HCT116 (cell line): ENCODE measurements around the gene FGF18. TPM values are rescaled to one million over a fixed set of nuclear protein-coding genes. Genes with fewer than 3 reads are reported as not detected.

Experiments
- ATAC-seq: fragments of 200-7000 bp; cut with Tn5 transposase; 2 replicates; pipeline ENCODE4 v1.9.1; 2020; ENCODE audit warnings: mild to moderate bottlenecking, moderate library complexity
- BruUV-seq: library from RNA; stranded (reverse); fragments of 400-500 nt; replicated peaks from 2 replicates; lab custom pipeline; 2021; lab: Mats Ljungman, UMichigan
- CTCF ChIA-PET: fragments of 300-600 bp; sonication (Branson Sonifier 250); formaldehyde crosslinking; loops from one replicate; lab custom pipeline; 2021; ENCODE audit warnings: antibody characterized with exemption; lab: Charles Lee
- POLR2A ChIA-PET: fragments of 300-600, 350-600 bp; sonication (Branson Sonifier 250); formaldehyde crosslinking; loops from one replicate; lab custom pipeline; 2021; ENCODE audit warnings: antibody characterized with exemption; lab: Charles Lee
- RAD21 ChIA-PET, 2 experiments: fragments of 300-600 bp; sonication (Branson Sonifier 250); formaldehyde crosslinking; loops; one replicate each; lab custom pipeline; 2023; ENCODE audit warnings: low total read pairs in 2 of 2; ENCODE audit not compliant: uncharacterized antibody in 2 of 2, unreplicated experiment in 2 of 2, low non-redundant PET in 1 of 2; lab: Charles Lee
- DNase-seq: peaks from one replicate; pipeline ENCODE4 v3.0.0-alpha.2; 2010; ENCODE audit warnings: low read depth, low spot score
- H2AFZ ChIP-seq: fragments of 200-600 bp; shearing (Covaris generic), sonication (generic); 2 replicates; pipeline ENCODE4 v1.6.1; 2017; ENCODE audit warnings: low read depth, mixed run types, mixed read lengths, antibody characterized with exemption, low read length; ENCODE audit not compliant: poor library complexity, severe bottlenecking
- H3K27ac ChIP-seq: 2 replicates; pipeline ENCODE4 v1.5.1; 2012; ENCODE audit warnings: low read depth, low read length
- H3K27me3 ChIP-seq: fragments of 200-600 bp; sonication (generic); 2 replicates; pipeline ENCODE4 v1.6.1; 2016; ENCODE audit warnings: mixed run types, low read length, mixed read lengths; ENCODE audit not compliant: insufficient read depth
- H3K36me3 ChIP-seq, 2 experiments: fragments of 200-500 bp in 1 of 2; fragments of 200-600 bp in 1 of 2; sonication (Bioruptor generic) in 1 of 2; sonication (generic) in 1 of 2; 2 replicates each; pipeline versions ENCODE4 v1.5.1 to v1.6.1; 2014 to 2016; ENCODE audit warnings: low read length in 2 of 2, inconsistent platforms in 1 of 2, mixed read lengths in 1 of 2, mixed run types in 1 of 2; ENCODE audit not compliant: insufficient read depth in 2 of 2, control insufficient read depth in 1 of 2
- H3K4me1 ChIP-seq, 2 experiments: fragments of 200-600 bp in 1 of 2; sonication (generic) in 1 of 2; 2 replicates each; pipeline versions ENCODE4 v1.5.1 to v1.6.1; 2012 to 2017; ENCODE audit warnings: low read length in 2 of 2, inconsistent platforms in 1 of 2, mild to moderate bottlenecking in 1 of 2, mixed read lengths in 1 of 2, mixed run types in 1 of 2, moderate library complexity in 1 of 2; ENCODE audit not compliant: insufficient read depth in 2 of 2, control insufficient read depth in 1 of 2
- H3K4me2 ChIP-seq: fragments of 200-600 bp; sonication (generic); 2 replicates; pipeline ENCODE4 v1.6.1; 2017; ENCODE audit warnings: mixed run types, low read length, mixed read lengths
- H3K4me3 ChIP-seq, 2 experiments: fragments of 200-600 bp in 1 of 2; sonication (generic) in 1 of 2; replicated peaks in 1 of 2; 2 replicates each; pipeline ENCODE4 v1.5.1; 2011 to 2016; ENCODE audit warnings: low read length in 2 of 2, control low read depth in 1 of 2, low read depth in 1 of 2, mild to moderate bottlenecking in 1 of 2, mixed read lengths in 1 of 2, mixed run types in 1 of 2
- H3K79me2 ChIP-seq: fragments of 200-600 bp; sonication (generic); 2 replicates; pipeline ENCODE4 v1.6.1; 2017; ENCODE audit warnings: mild to moderate bottlenecking, mixed run types, low read length, moderate library complexity, mixed read lengths; ENCODE audit not compliant: insufficient read depth
- H3K9ac ChIP-seq: fragments of 200-600 bp; sonication (generic); 2 replicates; pipeline ENCODE4 v1.6.1; 2016; ENCODE audit warnings: low read length, mixed read lengths
- H3K9me2 ChIP-seq: fragments of 200-600 bp; sonication (generic), shearing (Covaris generic); 2 replicates; pipeline ENCODE4 v1.6.1; 2017; ENCODE audit warnings: mixed run types, mild to moderate bottlenecking, moderate library complexity; ENCODE audit not compliant: insufficient read depth
- H3K9me3 ChIP-seq, 2 experiments: fragments of 200-500 bp in 1 of 2; fragments of 200-600 bp in 1 of 2; sonication (Bioruptor generic) in 1 of 2; sonication (generic) in 1 of 2; 2 replicates each; pipeline ENCODE4 v1.6.1; 2014 to 2017; ENCODE audit warnings: low read length in 2 of 2, mixed read lengths in 2 of 2, inconsistent platforms in 1 of 2, low read depth in 1 of 2, mild to moderate bottlenecking in 1 of 2, mixed run types in 1 of 2, moderate library complexity in 1 of 2; ENCODE audit not compliant: control insufficient read depth in 1 of 2, insufficient read depth in 1 of 2
- H4K20me1 ChIP-seq: fragments of 200-600 bp; sonication (generic), shearing (Covaris generic); 2 replicates; pipeline ENCODE4 v1.6.1; 2017; ENCODE audit warnings: mixed run types, mild to moderate bottlenecking, moderate library complexity; ENCODE audit not compliant: insufficient read depth
- CBX3 ChIP-seq: IDR thresholded peaks from 2 replicates; pipeline ENCODE4 v1.6.1; 2012; ENCODE audit warnings: low read depth
- CEBPB ChIP-seq: IDR thresholded peaks from 2 replicates; pipeline ENCODE4 v1.6.1; 2012; ENCODE audit warnings: low read depth
- ELF1 ChIP-seq: IDR thresholded peaks from 2 replicates; pipeline ENCODE4 v1.6.1; 2012; ENCODE audit warnings: low read depth, borderline replicate concordance
- EZH2phosphoT487 ChIP-seq: fragments of 200-600 bp; IDR thresholded peaks from 2 replicates; pipeline ENCODE4 v1.6.1; 2018; ENCODE audit warnings: antibody characterized with exemption, borderline replicate concordance
- FOSL1 ChIP-seq: IDR thresholded peaks from 2 replicates; pipeline ENCODE4 v1.6.1; 2012; ENCODE audit warnings: low read depth
- POLR2A ChIP-seq: IDR thresholded peaks from 2 replicates; pipeline ENCODE4 v1.7.0; 2011; ENCODE audit warnings: borderline replicate concordance; ENCODE audit not compliant: insufficient read depth, insufficient read length; ENCODE audit errors: extremely low read depth
- RAD21 ChIP-seq: IDR thresholded peaks from 2 replicates; pipeline ENCODE4 v1.6.1; 2012; ENCODE audit warnings: low read depth, mild to moderate bottlenecking
- SIN3A ChIP-seq: IDR thresholded peaks from 2 replicates; pipeline ENCODE4 v1.6.1; 2012; ENCODE audit warnings: low read depth
- SP1 ChIP-seq: IDR thresholded peaks from 2 replicates; pipeline ENCODE4 v1.6.1; 2012; ENCODE audit warnings: low read depth
- SRF ChIP-seq: IDR thresholded peaks from 2 replicates; pipeline ENCODE4 v1.6.1; 2012; ENCODE audit warnings: low read depth
- ZFX ChIP-seq: fragments of 450-650 bp; IDR thresholded peaks from 2 replicates; pipeline ENCODE4 v1.6.1; 2017
- ZNF274 ChIP-seq: fragments of 200-500 bp; sonication (Bioruptor generic); IDR thresholded peaks from 2 replicates; pipeline ENCODE4 v1.6.1; 2014; ENCODE audit warnings: mild to moderate bottlenecking, low read depth, low read length, inconsistent platforms
- intact Hi-C: fragments of 100-400 bp; cut with micrococcal nuclease; formaldehyde crosslinking; loops from 2 replicates; pipeline ENCODE4 v1.10.0; 2022
- total RNA-seq: library from RNA; stranded (reverse); gene quantifications from one replicate; pipeline ENCODE4 v1.2.1, GENCODE V29; 2021; ENCODE audit not compliant: unreplicated experiment
- TF ChIP-seq, protein P1 (sequence below): IDR thresholded peaks from 2 replicates; pipeline ENCODE4 v1.6.1; 2012
- TF ChIP-seq, protein P2 (sequence below): IDR thresholded peaks from 2 replicates; pipeline ENCODE4 v1.6.1; 2012; ENCODE audit warnings: low read depth
- TF ChIP-seq, protein P3 (sequence below): IDR thresholded peaks from 2 replicates; pipeline ENCODE4 v1.6.1; 2012
- TF ChIP-seq, protein P4 (sequence below): IDR thresholded peaks from 2 replicates; pipeline ENCODE4 v1.6.1; 2011; ENCODE audit warnings: mild to moderate bottlenecking, low read length, moderate library complexity; ENCODE audit not compliant: insufficient replicate concordance; ENCODE audit errors: extremely low read depth

The FGF18 gene
- total RNA-seq, 1 experiment from 2014 or later: 0.96 TPM

DNA sequence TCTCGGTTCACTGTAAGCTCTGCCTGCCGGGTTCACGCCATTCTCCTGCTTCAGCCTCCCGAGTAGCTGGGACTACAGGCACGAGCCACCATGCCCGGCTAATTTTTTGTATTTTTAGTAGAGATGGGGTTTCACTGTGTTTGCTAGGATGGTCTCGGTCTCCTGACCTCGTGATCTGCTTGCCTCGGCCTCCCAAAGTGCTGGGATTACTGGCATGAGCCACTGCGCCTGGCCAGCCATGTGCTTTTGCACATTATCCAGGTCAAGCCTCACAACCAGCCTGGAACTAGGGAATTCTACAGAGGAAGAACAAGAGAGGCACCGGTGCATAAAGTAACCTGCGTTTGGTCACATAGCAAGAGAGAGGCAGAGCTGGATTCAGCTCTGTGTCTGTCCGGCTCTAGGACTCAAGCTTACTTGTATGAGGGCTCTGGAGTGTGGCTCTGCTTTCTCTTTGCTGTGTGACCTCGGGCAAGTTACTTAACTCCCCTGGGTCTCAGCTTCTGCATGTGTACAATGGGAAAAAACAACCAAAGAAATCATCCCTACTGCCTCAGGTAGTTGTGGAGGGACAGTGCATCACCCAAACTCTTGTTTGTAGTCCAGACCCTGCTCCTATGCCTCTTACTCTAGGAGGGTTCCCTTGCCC lies 6.3 kb downstream of the FGF18 start:
- POLR2A ChIA-PET: no interaction called here

More for the DNA sequence above, 6.3 kb downstream of the FGF18 start:
- H3K36me3 ChIP-seq: no peaks in the 10 kb centered on the region
- ATAC-seq (no peak), DNase-seq (no peak)
- H3K9me2 ChIP-seq: no peaks in the 10 kb centered on the region
- no peaks in the 10 kb centered on the region for H3K27me3 ChIP-seq
- H3K79me2 ChIP-seq: no peaks in the 10 kb centered on the region
- peaks cover 9 to 13% of the 10 kb centered on the region in 2 experiments for H3K4me1 ChIP-seq
- no peak for TF ChIP-seq CBX3
- no peak for TF ChIP-seq EZH2phosphoT487
- TF ChIP-seq SIN3A: no peak
- no peak for TF ChIP-seq SP1
- TF ChIP-seq ZFX: no peak
- no peak for TF ChIP-seq ZNF274
- no peak for TF ChIP-seq POLR2A
- TF ChIP-seq, protein P1, sequence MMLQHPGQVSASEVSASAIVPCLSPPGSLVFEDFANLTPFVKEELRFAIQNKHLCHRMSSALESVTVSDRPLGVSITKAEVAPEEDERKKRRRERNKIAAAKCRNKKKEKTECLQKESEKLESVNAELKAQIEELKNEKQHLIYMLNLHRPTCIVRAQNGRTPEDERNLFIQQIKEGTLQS: no peak
- TF ChIP-seq, protein P2, sequence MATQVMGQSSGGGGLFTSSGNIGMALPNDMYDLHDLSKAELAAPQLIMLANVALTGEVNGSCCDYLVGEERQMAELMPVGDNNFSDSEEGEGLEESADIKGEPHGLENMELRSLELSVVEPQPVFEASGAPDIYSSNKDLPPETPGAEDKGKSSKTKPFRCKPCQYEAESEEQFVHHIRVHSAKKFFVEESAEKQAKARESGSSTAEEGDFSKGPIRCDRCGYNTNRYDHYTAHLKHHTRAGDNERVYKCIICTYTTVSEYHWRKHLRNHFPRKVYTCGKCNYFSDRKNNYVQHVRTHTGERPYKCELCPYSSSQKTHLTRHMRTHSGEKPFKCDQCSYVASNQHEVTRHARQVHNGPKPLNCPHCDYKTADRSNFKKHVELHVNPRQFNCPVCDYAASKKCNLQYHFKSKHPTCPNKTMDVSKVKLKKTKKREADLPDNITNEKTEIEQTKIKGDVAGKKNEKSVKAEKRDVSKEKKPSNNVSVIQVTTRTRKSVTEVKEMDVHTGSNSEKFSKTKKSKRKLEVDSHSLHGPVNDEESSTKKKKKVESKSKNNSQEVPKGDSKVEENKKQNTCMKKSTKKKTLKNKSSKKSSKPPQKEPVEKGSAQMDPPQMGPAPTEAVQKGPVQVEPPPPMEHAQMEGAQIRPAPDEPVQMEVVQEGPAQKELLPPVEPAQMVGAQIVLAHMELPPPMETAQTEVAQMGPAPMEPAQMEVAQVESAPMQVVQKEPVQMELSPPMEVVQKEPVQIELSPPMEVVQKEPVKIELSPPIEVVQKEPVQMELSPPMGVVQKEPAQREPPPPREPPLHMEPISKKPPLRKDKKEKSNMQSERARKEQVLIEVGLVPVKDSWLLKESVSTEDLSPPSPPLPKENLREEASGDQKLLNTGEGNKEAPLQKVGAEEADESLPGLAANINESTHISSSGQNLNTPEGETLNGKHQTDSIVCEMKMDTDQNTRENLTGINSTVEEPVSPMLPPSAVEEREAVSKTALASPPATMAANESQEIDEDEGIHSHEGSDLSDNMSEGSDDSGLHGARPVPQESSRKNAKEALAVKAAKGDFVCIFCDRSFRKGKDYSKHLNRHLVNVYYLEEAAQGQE: no peak
- TF ChIP-seq, protein P3, sequence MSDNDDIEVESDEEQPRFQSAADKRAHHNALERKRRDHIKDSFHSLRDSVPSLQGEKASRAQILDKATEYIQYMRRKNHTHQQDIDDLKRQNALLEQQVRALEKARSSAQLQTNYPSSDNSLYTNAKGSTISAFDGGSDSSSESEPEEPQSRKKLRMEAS: no peak
- TF ChIP-seq RAD21: no peak
- no peak for TF ChIP-seq CEBPB
- TF ChIP-seq SRF: no peak
- TF ChIP-seq, protein P4, sequence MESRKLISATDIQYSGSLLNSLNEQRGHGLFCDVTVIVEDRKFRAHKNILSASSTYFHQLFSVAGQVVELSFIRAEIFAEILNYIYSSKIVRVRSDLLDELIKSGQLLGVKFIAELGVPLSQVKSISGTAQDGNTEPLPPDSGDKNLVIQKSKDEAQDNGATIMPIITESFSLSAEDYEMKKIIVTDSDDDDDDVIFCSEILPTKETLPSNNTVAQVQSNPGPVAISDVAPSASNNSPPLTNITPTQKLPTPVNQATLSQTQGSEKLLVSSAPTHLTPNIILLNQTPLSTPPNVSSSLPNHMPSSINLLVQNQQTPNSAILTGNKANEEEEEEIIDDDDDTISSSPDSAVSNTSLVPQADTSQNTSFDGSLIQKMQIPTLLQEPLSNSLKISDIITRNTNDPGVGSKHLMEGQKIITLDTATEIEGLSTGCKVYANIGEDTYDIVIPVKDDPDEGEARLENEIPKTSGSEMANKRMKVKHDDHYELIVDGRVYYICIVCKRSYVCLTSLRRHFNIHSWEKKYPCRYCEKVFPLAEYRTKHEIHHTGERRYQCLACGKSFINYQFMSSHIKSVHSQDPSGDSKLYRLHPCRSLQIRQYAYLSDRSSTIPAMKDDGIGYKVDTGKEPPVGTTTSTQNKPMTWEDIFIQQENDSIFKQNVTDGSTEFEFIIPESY: no peak
- TF ChIP-seq ELF1: no peak
- TF ChIP-seq FOSL1: no peak
- BruUV-seq: no TSS peak
- intact Hi-C loops: no loop called here
- no peak overlapping the region for H2AFZ ChIP-seq
- ChIA-PET RAD21 (no interaction called here), CTCF (no interaction called here)
- no peaks in the 10 kb centered on the region for H3K9me3 ChIP-seq
- H3K4me3 ChIP-seq: no peak overlapping the region
- H3K9ac ChIP-seq: no peak overlapping the region
- no peak overlapping the region for H3K27ac ChIP-seq
- no peaks in the 10 kb centered on the region for H4K20me1 ChIP-seq
- no peak overlapping the region for H3K4me2 ChIP-seq
